Measurements from ENCODE around the gene RHOBTB1. TPM values are rescaled to one million over a fixed set of nuclear protein-coding genes. Genes with fewer than 3 reads are reported as not detected.
"Not testable (repeated sequence)": the region's sequence is repeated elsewhere in the genome, so short reads cannot be mapped to it uniquely, and the experiment has no call there.

The RHOBTB1 gene
- total RNA-seq, 2 donors from 2014 or later, result 6.6 to 6.8 TPM

- no peaks in the 10 kb centered on the region for H3K36me3 Mint-ChIP-seq (ENCODE audit: low read depth)
- H3K27ac ChIP-seq (ENCODE audit: low read depth, low read length), result no peak overlapping the region
- H3K27me3 Mint-ChIP-seq (ENCODE audit: insufficient read depth), result no peaks in the 10 kb centered on the region
- no peak for TF ChIP-seq CTCF (conservative IDR thresholded peaks at IDR 0.05)
- H3K36me3 ChIP-seq (ENCODE audit: control insufficient read depth, insufficient read depth, low read length), result no peaks in the 10 kb centered on the region
- no peaks in the 10 kb centered on the region for H3K4me1 ChIP-seq (ENCODE audit: control insufficient read depth, insufficient read depth, low read length)
- H3K9ac ChIP-seq (ENCODE audit: extremely low read depth, low read length, poor library complexity, severe bottlenecking), result no peak overlapping the region
- H3K4me3 ChIP-seq (ENCODE audit: low read length), result no peak overlapping the region
- H3K9me3 ChIP-seq (ENCODE audit: control insufficient read depth, low read length), result no peaks in the 10 kb centered on the region
- DNase-seq, result no peak
- no peak overlapping the region for H3K27ac Mint-ChIP-seq
- H3K4me3 Mint-ChIP-seq, result no peak overlapping the region
- no peaks in the 10 kb centered on the region for H3K4me1 Mint-ChIP-seq
- H3K27me3 ChIP-seq (ENCODE audit: control insufficient read depth, insufficient read depth, low read length, poor library complexity, severe bottlenecking), result no peaks in the 10 kb centered on the region
- no peaks in the 10 kb centered on the region for H3K9me3 Mint-ChIP-seq
Observed at GRCh38 chr10:60834401-60834800, 109.6 kb downstream of the RHOBTB1 start.

- H3K27ac Mint-ChIP-seq; H3K36me3 Mint-ChIP-seq (ENCODE audit: low read depth); H3K27ac ChIP-seq (ENCODE audit: low read depth, low read length); H3K4me1 ChIP-seq (ENCODE audit: control insufficient read depth, insufficient read depth, low read length); H3K9me3 ChIP-seq (ENCODE audit: control insufficient read depth, low read length); H3K27me3 ChIP-seq (ENCODE audit: control insufficient read depth, insufficient read depth, low read length, poor library complexity, severe bottlenecking); H3K9ac ChIP-seq (ENCODE audit: extremely low read depth, low read length, poor library complexity, severe bottlenecking); H3K4me3 Mint-ChIP-seq; H3K4me1 Mint-ChIP-seq; H3K36me3 ChIP-seq (ENCODE audit: control insufficient read depth, insufficient read depth, low read length); H3K9me3 Mint-ChIP-seq; H3K4me3 ChIP-seq (ENCODE audit: low read length); DNase-seq; H3K27me3 Mint-ChIP-seq (ENCODE audit: insufficient read depth): not testable (repeated sequence)
- 90 to 100% methylated on average over 4 of the region's 4 CpGs for WGBS, 2 experiments (ENCODE audit: insufficient coverage in 1 of 2, insufficient read length in 1 of 2)
Observed at GRCh38 chr10:60832136-60832535, 111.8 kb downstream of the RHOBTB1 start.

- H3K4me1 Mint-ChIP-seq, result peaks cover 2% of the 10 kb centered on the region
- TF ChIP-seq CTCF (conservative IDR thresholded peaks at IDR 0.05), result no peak
- no peak for DNase-seq
- H3K36me3 Mint-ChIP-seq (ENCODE audit: low read depth), result no peaks in the 10 kb centered on the region
- no peaks in the 10 kb centered on the region for H3K9me3 ChIP-seq (ENCODE audit: control insufficient read depth, low read length)
- H3K4me3 ChIP-seq (ENCODE audit: low read length), result no peak overlapping the region
- no peak overlapping the region for H3K4me3 Mint-ChIP-seq
- H3K9ac ChIP-seq (ENCODE audit: extremely low read depth, low read length, poor library complexity, severe bottlenecking), result no peak overlapping the region
- no peaks in the 10 kb centered on the region for H3K9me3 Mint-ChIP-seq
- H3K27ac ChIP-seq (ENCODE audit: low read depth, low read length), result no peak overlapping the region
- no peaks in the 10 kb centered on the region for H3K36me3 ChIP-seq (ENCODE audit: control insufficient read depth, insufficient read depth, low read length)
- H3K27me3 ChIP-seq (ENCODE audit: control insufficient read depth, insufficient read depth, low read length, poor library complexity, severe bottlenecking), result no peaks in the 10 kb centered on the region
- H3K27me3 Mint-ChIP-seq (ENCODE audit: insufficient read depth), result no peaks in the 10 kb centered on the region
- peaks cover 3% of the 10 kb centered on the region for H3K4me1 ChIP-seq (ENCODE audit: control insufficient read depth, insufficient read depth, low read length)
- H3K27ac Mint-ChIP-seq, result no peak overlapping the region
- 100% methylated on average over 1 of the region's 1 CpG for WGBS, 2 experiments (ENCODE audit: insufficient coverage in 1 of 2, insufficient read length in 1 of 2)
Observed at GRCh38 chr10:60828489-60828852, 115.5 kb downstream of the RHOBTB1 start.

- Histone ChIP-seq H3K9me3 (ENCODE audit: control insufficient read depth, low read length) (no peaks in the 10 kb centered on the region), H3K4me1 (ENCODE audit: control insufficient read depth, insufficient read depth, low read length) (peaks cover 3% of the 10 kb centered on the region), H3K9ac (ENCODE audit: extremely low read depth, low read length, poor library complexity, severe bottlenecking) (no peak overlapping the region), H3K27me3 (ENCODE audit: control insufficient read depth, insufficient read depth, low read length, poor library complexity, severe bottlenecking) (no peaks in the 10 kb centered on the region), H3K27ac (ENCODE audit: low read depth, low read length) (no peak overlapping the region), H3K36me3 (ENCODE audit: control insufficient read depth, insufficient read depth, low read length) (no peaks in the 10 kb centered on the region), H3K4me3 (ENCODE audit: low read length) (no peak overlapping the region)
- WGBS, 2 experiments (ENCODE audit: insufficient coverage in 1 of 2, insufficient read length in 1 of 2), result 89 to 93% methylated on average over 2 to 5 of the region's 5 CpGs
- DNase-seq, result no peak
- H3K4me3 Mint-ChIP-seq, result no peak overlapping the region
- TF ChIP-seq CTCF (conservative IDR thresholded peaks at IDR 0.05), result no peak
- H3K4me1 Mint-ChIP-seq, result peaks cover 2% of the 10 kb centered on the region
- no peak overlapping the region for H3K27ac Mint-ChIP-seq
- H3K36me3 Mint-ChIP-seq (ENCODE audit: low read depth), result no peaks in the 10 kb centered on the region
- H3K27me3 Mint-ChIP-seq (ENCODE audit: insufficient read depth), result no peaks in the 10 kb centered on the region
- no peaks in the 10 kb centered on the region for H3K9me3 Mint-ChIP-seq
Observed at GRCh38 chr10:60827791-60828488, 116.0 kb downstream of the RHOBTB1 start.

Measured in endodermal cell (in vitro differentiated cells).